GM21576 (cell line): ENCODE results near the gene MICAL2.

ENCODE experiments used
- ATAC-seq: cut with Tn5 transposase; IDR thresholded peaks from one replicate; pipeline ENCODE4 v1.9.1; 2021; ENCODE audit warnings: mild to moderate bottlenecking, moderate library complexity; ENCODE audit not compliant: unreplicated experiment

The MICAL2 gene

GRCh38 chr11:12295943-12296342 is 185.6 kb downstream of the MICAL2 start:
- no peak for ATAC-seq

- no peak for ATAC-seq
Observed at GRCh38 chr11:12298610-12299009, 188.2 kb downstream of the MICAL2 start.

DNA sequence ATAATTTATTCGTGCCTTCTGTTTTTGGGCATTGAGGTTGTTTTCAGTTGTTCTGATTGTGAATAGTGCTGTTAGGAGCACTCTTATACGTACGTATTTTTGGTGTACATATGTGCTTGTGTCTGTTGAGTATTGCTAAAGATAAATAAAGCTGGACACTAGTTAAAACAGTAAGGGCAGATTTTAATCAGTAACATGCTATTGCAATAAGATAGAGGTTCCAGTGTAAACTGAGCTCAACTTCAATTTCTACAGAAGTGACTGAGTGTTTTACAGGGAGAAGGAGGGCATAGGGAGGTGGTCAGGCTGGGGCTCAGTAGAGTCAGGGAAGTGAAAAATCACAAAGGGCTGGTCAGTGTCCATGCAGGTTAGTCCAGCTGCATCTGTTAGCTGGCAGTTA is 191.0 kb downstream of the MICAL2 start:
- ATAC-seq = no peak

GRCh38 chr11:12303421-12304149 is 193.2 kb downstream of the MICAL2 start:
- no peak for ATAC-seq

- ATAC-seq = no peak
Observed at GRCh38 chr11:12306830-12307229, 196.4 kb downstream of the MICAL2 start.

DNA sequence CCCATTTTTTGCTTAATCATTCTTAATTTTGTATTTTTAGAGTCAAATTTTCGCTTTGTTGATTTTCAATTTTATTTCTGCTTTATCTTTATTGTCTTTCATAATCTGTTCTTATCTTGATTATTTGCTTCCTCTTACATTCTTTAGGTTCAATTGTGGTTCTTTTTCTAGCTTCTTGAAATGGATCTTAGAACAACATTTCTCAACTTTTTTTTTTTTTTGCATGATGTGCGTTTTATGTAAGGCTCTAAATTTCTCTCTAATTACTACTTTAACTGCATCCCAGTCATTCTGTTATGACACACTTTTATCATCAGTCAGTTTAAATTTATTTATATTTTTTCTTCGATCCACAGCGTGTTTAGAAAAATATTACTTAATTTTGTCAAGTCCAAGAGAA is 201.7 kb downstream of the MICAL2 start:
- ATAC-seq = no peak
